SK-N-SH (cell line): ENCODE data around the gene CCAR1. TPM values are rescaled to one million over a fixed set of nuclear protein-coding genes. Genes with fewer than 3 reads are reported as not detected.

Experiments used
- CTCF ChIA-PET: fragments of 300-600, 350-600 bp; formaldehyde crosslinking; extraction: SDS; loops from one replicate; lab custom pipeline; 2021; lab: Yijun Ruan, JAX
- POLR2A ChIA-PET: fragments of 350-600 bp; sonication (Branson Sonifier 250); formaldehyde crosslinking; extraction: SDS; loops from one replicate; lab custom pipeline; 2020; ENCODE audit warnings: antibody characterized with exemption, inconsistent platforms; lab: Yijun Ruan, JAX
- DNase-seq: peaks from one replicate; pipeline ENCODE4 v3.0.0; 2012
- H2AFZ ChIP-seq: fragments of 200-600 bp; sonication (generic); 2 replicates; pipeline ENCODE4 v1.8.1; 2016; ENCODE audit warnings: antibody characterized with exemption, mild to moderate bottlenecking, low read depth
- H3F3A ChIP-seq: fragments of 200-600 bp; sonication (generic); replicated peaks from 2 replicates; pipeline ENCODE3; 2016; ENCODE audit warnings: antibody characterized with exemption, mild to moderate bottlenecking; ENCODE audit not compliant: insufficient read depth
- H3K27ac ChIP-seq, 2 experiments: fragments of 200-500 bp in 1 of 2; fragments of 200-600 bp in 1 of 2; sonication (Bioruptor generic) in 1 of 2; sonication (generic), shearing (Covaris generic) in 1 of 2; 2 replicates each; pipeline versions ENCODE4 v1.5.1 to v1.6.1; 2014 to 2016; ENCODE audit warnings: low read depth in 2 of 2, inconsistent platforms in 1 of 2, low read length in 1 of 2, mild to moderate bottlenecking in 1 of 2, mixed read lengths in 1 of 2
- H3K27me3 ChIP-seq: fragments of 200-600 bp; sonication (generic), shearing (Covaris generic); 2 replicates; pipeline ENCODE4 v1.6.1; 2016; ENCODE audit warnings: mixed run types; ENCODE audit not compliant: insufficient read depth
- H3K36me3 ChIP-seq, 2 experiments: fragments of 200-500 bp in 1 of 2; fragments of 200-600 bp in 1 of 2; sonication (Bioruptor generic) in 1 of 2; sonication (generic) in 1 of 2; replicated peaks in 1 of 2; 2 replicates each; pipeline versions ENCODE3 to v1.5.1; 2014 to 2016; ENCODE audit warnings: low read length in 1 of 2, mild to moderate bottlenecking in 1 of 2; ENCODE audit not compliant: insufficient read depth in 2 of 2, control insufficient read depth in 1 of 2
- H3K4me1 ChIP-seq, 2 experiments: fragments of 200-500 bp in 1 of 2; fragments of 200-600 bp in 1 of 2; sonication (Bioruptor generic) in 1 of 2; sonication (generic), shearing (Covaris generic) in 1 of 2; 2 replicates each; pipeline versions ENCODE4 v1.5.1 to v1.6.1; 2014 to 2016; ENCODE audit warnings: low read depth in 1 of 2, low read length in 1 of 2, mixed run types in 1 of 2; ENCODE audit not compliant: insufficient read depth in 2 of 2, control insufficient read depth in 1 of 2
- H3K4me2 ChIP-seq: fragments of 200-600 bp; sonication (generic), shearing (Covaris generic); 2 replicates; pipeline ENCODE4 v1.6.1; 2017; ENCODE audit warnings: mixed run types
- H3K4me3 ChIP-seq, 2 experiments: fragments of 200-500 bp in 1 of 2; fragments of 200-600 bp in 1 of 2; sonication (Bioruptor generic) in 1 of 2; sonication (generic), shearing (Covaris generic) in 1 of 2; 2 replicates each; pipeline versions ENCODE4 v1.5.1 to v1.8.1; 2014 to 2016; ENCODE audit warnings: low read depth in 2 of 2, inconsistent platforms in 1 of 2, low read length in 1 of 2, mild to moderate bottlenecking in 1 of 2, mixed read lengths in 1 of 2, moderate library complexity in 1 of 2
- H3K79me2 ChIP-seq: fragments of 200-600 bp; sonication (generic); 2 replicates; pipeline ENCODE4 v1.8.1; 2017; ENCODE audit warnings: mild to moderate bottlenecking; ENCODE audit not compliant: insufficient read depth
- H3K9ac ChIP-seq: fragments of 200-600 bp; sonication (generic); 2 replicates; pipeline ENCODE4 v1.6.1; 2017; ENCODE audit warnings: mixed run types
- H3K9me2 ChIP-seq: fragments of 200-600 bp; sonication (generic); 2 replicates; pipeline ENCODE4 v1.6.1; 2017; ENCODE audit warnings: mixed run types
- H3K9me3 ChIP-seq: fragments of 200-600 bp; sonication (generic); 2 replicates; pipeline ENCODE4 v1.6.1; 2017; ENCODE audit warnings: mixed run types, mild to moderate bottlenecking, moderate library complexity
- H4K20me1 ChIP-seq: fragments of 200-600 bp; sonication (generic); 2 replicates; pipeline ENCODE4 v1.6.1; 2017; ENCODE audit warnings: mild to moderate bottlenecking, mixed run types; ENCODE audit not compliant: insufficient read depth
- CHD2 ChIP-seq: fragments of 150-350 bp; IDR thresholded peaks from 2 replicates; pipeline ENCODE4 v1.6.1; 2018; ENCODE audit warnings: low read length; ENCODE audit not compliant: partially characterized antibody
- EP300 ChIP-seq, 2 experiments: IDR thresholded peaks; 2 replicates each; pipeline versions ENCODE4 v1.4.0 to v1.6.1; 2012; ENCODE audit warnings: borderline replicate concordance in 1 of 2, low read depth in 1 of 2, low read length in 1 of 2
- EZH2phosphoT487 ChIP-seq: fragments of 200-600 bp; sonication (generic); IDR thresholded peaks from 2 replicates; pipeline ENCODE4 v1.6.1; 2017; ENCODE audit warnings: low read depth, mixed run types, mild to moderate bottlenecking, antibody characterized with exemption, moderate library complexity, borderline replicate concordance
- FOSL2 ChIP-seq: IDR thresholded peaks from 2 replicates; pipeline ENCODE4 v1.4.0; 2012; ENCODE audit warnings: low read depth, mild to moderate bottlenecking, moderate library complexity, borderline replicate concordance
- FOXJ3 ChIP-seq: sonication (generic); formaldehyde crosslinking; IDR thresholded peaks from 2 replicates; pipeline ENCODE4 v1.5.1; 2020; ENCODE audit warnings: mild to moderate bottlenecking, missing genetic modification reagents
- FOXM1 ChIP-seq: IDR thresholded peaks from 2 replicates; pipeline ENCODE4 v1.4.0; 2012; ENCODE audit warnings: low read depth, mild to moderate bottlenecking
- GABPA ChIP-seq: IDR thresholded peaks from 2 replicates; pipeline ENCODE4 v1.4.0; 2012; ENCODE audit warnings: low read depth, mild to moderate bottlenecking
- JUND ChIP-seq: IDR thresholded peaks from 2 replicates; pipeline ENCODE4 v1.4.0; 2012
- NFIC ChIP-seq: IDR thresholded peaks from 2 replicates; pipeline ENCODE4 v1.4.0; 2012; ENCODE audit warnings: borderline replicate concordance
- NRF1 ChIP-seq: IDR thresholded peaks from 2 replicates; pipeline ENCODE4 v1.6.1; 2012; ENCODE audit warnings: low read depth, mild to moderate bottlenecking, low read length
- POLR2AphosphoS5 ChIP-seq: IDR thresholded peaks from 2 replicates; pipeline ENCODE4 v1.6.1; 2012; ENCODE audit warnings: low read depth, low read length
- RAD21 ChIP-seq: IDR thresholded peaks from 2 replicates; pipeline ENCODE4 v1.6.1; 2012; ENCODE audit warnings: mild to moderate bottlenecking, low read length
- RFX5 ChIP-seq: IDR thresholded peaks from 2 replicates; pipeline ENCODE4 v1.6.1; 2012; ENCODE audit warnings: mild to moderate bottlenecking, improper control_type of control experiment, low read length
- RXRA ChIP-seq: IDR thresholded peaks from 2 replicates; pipeline ENCODE4 v1.4.0; 2012; ENCODE audit warnings: low read depth, mild to moderate bottlenecking, borderline replicate concordance
- SMC3 ChIP-seq: IDR thresholded peaks from 2 replicates; pipeline ENCODE4 v1.6.1; 2012; ENCODE audit warnings: low read depth, low read length, improper control_type of control experiment
- TCF12 ChIP-seq: IDR thresholded peaks from 2 replicates; pipeline ENCODE4 v1.4.0; 2012
- WGBS: methylation state at CpG from one replicate; pipeline ENCODE4 v1.1.6; 2017; ENCODE audit warnings: low lambda C conversion rate; 5-methylcytosine and 5-hydroxymethylcytosine counted together
- polyA plus RNA-seq, 3 experiments: library from polyadenylated mRNA; depleted of rRNA; stranded (reverse); fragments of >200 nt; gene quantifications; 2 replicates each; pipeline ENCODE4 v1.2.3, GENCODE V29; 2012
- TF ChIP-seq, protein P1 (sequence below): IDR thresholded peaks from 2 replicates; pipeline ENCODE4 v1.6.1; 2012; ENCODE audit warnings: mild to moderate bottlenecking, low read depth, low read length, moderate library complexity
- TF ChIP-seq, protein P2 (sequence below): fragments of 150-350 bp; IDR thresholded peaks from 2 replicates; pipeline ENCODE4 v1.6.1; 2017; ENCODE audit warnings: antibody characterized with exemption, low read length, low read depth, borderline replicate concordance
- TF ChIP-seq, protein P3 (sequence below): IDR thresholded peaks from 2 replicates; pipeline ENCODE4 v1.4.0; 2012; ENCODE audit warnings: low read depth, borderline replicate concordance

CCAR1 gene
- polyA plus RNA-seq, 1 of the 3 experiments (the other 2 are of a cell fraction), result 25.7 TPM

DNA sequence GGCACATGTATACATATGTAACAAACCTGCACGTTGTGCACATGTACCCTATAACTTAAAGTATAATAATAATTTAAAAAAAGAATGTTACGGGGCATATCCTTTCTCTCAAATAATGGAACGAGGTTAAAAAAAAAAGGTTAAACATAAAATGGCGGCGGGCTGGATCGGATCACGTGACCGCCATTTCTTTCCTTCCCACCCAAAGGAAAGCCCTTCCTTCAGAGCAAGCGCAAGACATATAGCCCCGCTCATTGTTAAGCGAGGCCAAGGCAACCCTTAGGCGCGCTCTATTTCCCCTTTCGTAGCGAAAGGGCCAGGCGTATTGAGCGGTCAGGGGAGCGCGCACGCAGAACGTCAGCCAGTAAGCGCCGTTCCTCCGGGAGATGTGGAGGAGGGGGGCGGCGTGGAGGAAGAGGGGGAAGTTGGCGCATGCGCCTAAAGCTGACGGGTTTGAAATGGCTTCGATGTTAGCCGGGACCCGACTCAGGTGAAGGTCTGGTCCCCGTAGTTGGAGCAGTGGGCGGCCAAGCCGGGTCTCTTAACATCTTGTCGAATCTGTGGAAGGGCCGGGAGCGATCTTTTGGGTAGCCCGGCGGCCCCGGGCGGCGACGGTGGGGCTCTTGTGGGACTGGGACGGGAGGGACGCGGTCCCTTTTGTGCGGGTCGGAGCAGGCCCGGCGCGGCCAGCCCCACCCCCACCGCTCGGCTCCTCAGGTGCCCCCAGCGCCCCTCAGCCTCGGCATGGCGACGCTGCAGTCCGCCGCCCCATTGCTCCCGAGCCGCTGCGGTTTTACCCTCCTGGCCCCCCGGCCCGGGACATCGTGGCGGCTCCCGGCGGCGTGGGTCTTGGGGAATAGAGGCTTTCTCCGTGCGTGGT is at the start of gene CCAR1 (continued):
- TF ChIP-seq JUND (no peak), NFIC (no peak), SMC3 (no peak), NRF1 (peak; percentile 72), EP300 (IDR thresholded peaks at IDR 0.05; ENCODE audit: borderline replicate concordance in 1 of 2, low read depth in 1 of 2, low read length in 1 of 2) (peak in 1 of 2 experiments; percentile 24; a peak in 1 of 4 replicates), GABPA (no peak; the same call in 1 of the 2 replicates), RFX5 (0 out of 2 replicates have a peak, but pooled peaks have one; percentile 6), RXRA (no peak), FOSL2 (no peak), CHD2 (peak; percentile 45), RAD21 (no peak), POLR2AphosphoS5 (peak; percentile 77)
- TF ChIP-seq, protein P1, sequence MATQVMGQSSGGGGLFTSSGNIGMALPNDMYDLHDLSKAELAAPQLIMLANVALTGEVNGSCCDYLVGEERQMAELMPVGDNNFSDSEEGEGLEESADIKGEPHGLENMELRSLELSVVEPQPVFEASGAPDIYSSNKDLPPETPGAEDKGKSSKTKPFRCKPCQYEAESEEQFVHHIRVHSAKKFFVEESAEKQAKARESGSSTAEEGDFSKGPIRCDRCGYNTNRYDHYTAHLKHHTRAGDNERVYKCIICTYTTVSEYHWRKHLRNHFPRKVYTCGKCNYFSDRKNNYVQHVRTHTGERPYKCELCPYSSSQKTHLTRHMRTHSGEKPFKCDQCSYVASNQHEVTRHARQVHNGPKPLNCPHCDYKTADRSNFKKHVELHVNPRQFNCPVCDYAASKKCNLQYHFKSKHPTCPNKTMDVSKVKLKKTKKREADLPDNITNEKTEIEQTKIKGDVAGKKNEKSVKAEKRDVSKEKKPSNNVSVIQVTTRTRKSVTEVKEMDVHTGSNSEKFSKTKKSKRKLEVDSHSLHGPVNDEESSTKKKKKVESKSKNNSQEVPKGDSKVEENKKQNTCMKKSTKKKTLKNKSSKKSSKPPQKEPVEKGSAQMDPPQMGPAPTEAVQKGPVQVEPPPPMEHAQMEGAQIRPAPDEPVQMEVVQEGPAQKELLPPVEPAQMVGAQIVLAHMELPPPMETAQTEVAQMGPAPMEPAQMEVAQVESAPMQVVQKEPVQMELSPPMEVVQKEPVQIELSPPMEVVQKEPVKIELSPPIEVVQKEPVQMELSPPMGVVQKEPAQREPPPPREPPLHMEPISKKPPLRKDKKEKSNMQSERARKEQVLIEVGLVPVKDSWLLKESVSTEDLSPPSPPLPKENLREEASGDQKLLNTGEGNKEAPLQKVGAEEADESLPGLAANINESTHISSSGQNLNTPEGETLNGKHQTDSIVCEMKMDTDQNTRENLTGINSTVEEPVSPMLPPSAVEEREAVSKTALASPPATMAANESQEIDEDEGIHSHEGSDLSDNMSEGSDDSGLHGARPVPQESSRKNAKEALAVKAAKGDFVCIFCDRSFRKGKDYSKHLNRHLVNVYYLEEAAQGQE, result no peak
- TF ChIP-seq, protein P2, sequence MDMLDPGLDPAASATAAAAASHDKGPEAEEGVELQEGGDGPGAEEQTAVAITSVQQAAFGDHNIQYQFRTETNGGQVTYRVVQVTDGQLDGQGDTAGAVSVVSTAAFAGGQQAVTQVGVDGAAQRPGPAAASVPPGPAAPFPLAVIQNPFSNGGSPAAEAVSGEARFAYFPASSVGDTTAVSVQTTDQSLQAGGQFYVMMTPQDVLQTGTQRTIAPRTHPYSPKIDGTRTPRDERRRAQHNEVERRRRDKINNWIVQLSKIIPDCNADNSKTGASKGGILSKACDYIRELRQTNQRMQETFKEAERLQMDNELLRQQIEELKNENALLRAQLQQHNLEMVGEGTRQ, result peak; percentile 80

GRCh38 chr10:68684413-68684812 is 36.6 kb upstream of the CCAR1 start:
- ChIA-PET POLR2A (no interaction called here), CTCF (no interaction called here)
- H3K36me3 ChIP-seq, result peaks cover 24 to 43% of the 10 kb centered on the region in 2 experiments
- no peak for TF ChIP-seq FOXJ3 (CRISPR knock-in tag)
- TF ChIP-seq, protein P3, sequence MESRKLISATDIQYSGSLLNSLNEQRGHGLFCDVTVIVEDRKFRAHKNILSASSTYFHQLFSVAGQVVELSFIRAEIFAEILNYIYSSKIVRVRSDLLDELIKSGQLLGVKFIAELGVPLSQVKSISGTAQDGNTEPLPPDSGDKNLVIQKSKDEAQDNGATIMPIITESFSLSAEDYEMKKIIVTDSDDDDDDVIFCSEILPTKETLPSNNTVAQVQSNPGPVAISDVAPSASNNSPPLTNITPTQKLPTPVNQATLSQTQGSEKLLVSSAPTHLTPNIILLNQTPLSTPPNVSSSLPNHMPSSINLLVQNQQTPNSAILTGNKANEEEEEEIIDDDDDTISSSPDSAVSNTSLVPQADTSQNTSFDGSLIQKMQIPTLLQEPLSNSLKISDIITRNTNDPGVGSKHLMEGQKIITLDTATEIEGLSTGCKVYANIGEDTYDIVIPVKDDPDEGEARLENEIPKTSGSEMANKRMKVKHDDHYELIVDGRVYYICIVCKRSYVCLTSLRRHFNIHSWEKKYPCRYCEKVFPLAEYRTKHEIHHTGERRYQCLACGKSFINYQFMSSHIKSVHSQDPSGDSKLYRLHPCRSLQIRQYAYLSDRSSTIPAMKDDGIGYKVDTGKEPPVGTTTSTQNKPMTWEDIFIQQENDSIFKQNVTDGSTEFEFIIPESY, result no peak
- TF ChIP-seq, protein P2, result no peak
- TF ChIP-seq RFX5, result no peak
- no peak for TF ChIP-seq TCF12
- no peak for TF ChIP-seq FOXM1
- TF ChIP-seq EZH2phosphoT487, result no peak
- TF ChIP-seq, protein P1, result no peak
- TF ChIP-seq CHD2, result no peak

More at GRCh38 chr10:68684413-68684812, 36.6 kb upstream of the CCAR1 start:
- Histone ChIP-seq H3K9me3 (no peaks in the 10 kb centered on the region), H3K4me3 (no peak overlapping the region), H3K4me1 (no peaks in the 10 kb centered on the region), H3K79me2 (no peaks in the 10 kb centered on the region), H2AFZ (no peak overlapping the region), H4K20me1 (no peaks in the 10 kb centered on the region), H3K9ac (no peak overlapping the region), H3K4me2 (no peak overlapping the region), H3F3A (no peaks in the 10 kb centered on the region), H3K27me3 (no peaks in the 10 kb centered on the region), H3K9me2 (no peaks in the 10 kb centered on the region), H3K27ac (no peak overlapping the region)
- 84% methylated on average over 3 of the region's 3 CpGs for WGBS
- DNase-seq, result no peak
